Nephron progenitor cell (in vitro differentiated cells): ENCODE results near the gene ABCC5.

Experiments
- DNase-seq: peaks from one replicate; pipeline ENCODE4 v3.0.0; 2021
- H3K27ac Mint-ChIP-seq: 2 replicates; pipeline ENCODE4 v1.8.0; 2021; ENCODE audit warnings: mild to moderate bottlenecking, moderate library complexity, mixed read lengths
- H3K27me3 Mint-ChIP-seq: 2 replicates; pipeline ENCODE4 v1.8.0; 2021; ENCODE audit warnings: mild to moderate bottlenecking, low read depth, mixed read lengths; ENCODE audit not compliant: poor library complexity
- H3K36me3 Mint-ChIP-seq: 2 replicates; pipeline ENCODE4 v1.8.0; 2021; ENCODE audit warnings: low read depth, mixed read lengths
- H3K4me1 Mint-ChIP-seq: 2 replicates; pipeline ENCODE4 v1.8.0; 2021; ENCODE audit warnings: mixed read lengths
- H3K4me3 Mint-ChIP-seq: 2 replicates; pipeline ENCODE4 v1.8.0; 2021; ENCODE audit warnings: mild to moderate bottlenecking, moderate library complexity, mixed read lengths
- H3K9me3 Mint-ChIP-seq: 2 replicates; pipeline ENCODE4 v1.8.0; 2021; ENCODE audit warnings: mild to moderate bottlenecking, moderate library complexity, mixed read lengths
- CTCF ChIP-seq: fragments of 200-600 bp; sonication (generic); IDR thresholded peaks from 2 replicates; pipeline ENCODE4 v1.5.0; 2021; ENCODE audit warnings: antibody characterized with exemption

ABCC5 gene

DNA sequence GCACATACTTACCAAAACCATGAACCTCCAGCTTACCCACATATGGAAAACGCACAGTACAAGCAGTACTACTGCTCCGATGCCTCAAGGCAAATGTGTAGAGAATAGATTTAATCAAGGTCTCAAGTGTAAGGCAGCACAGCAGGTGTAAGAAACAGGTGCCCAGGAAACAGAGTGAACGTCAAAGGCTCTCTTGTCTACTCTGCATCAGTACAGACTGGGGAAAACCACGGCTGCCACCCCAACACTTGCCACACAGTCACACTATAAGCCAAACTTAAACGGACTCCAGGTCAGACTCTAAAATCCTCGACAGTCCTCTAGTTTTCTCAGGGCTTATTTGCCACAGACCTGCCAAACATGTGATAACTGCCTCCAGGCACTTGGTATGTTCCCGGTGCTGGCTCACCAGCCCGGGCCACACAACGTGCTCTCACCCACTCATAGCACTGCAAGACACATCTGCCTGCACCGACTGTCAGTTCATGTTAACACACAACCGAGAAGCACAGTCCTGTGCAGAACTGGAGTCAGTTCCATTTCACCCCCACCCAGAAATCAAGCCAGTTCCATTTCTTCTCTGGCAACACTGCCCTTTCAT lies 30.6 kb downstream of the ABCC5 start:
- no peak for TF ChIP-seq CTCF
- no peak for DNase-seq
- no peaks in the 10 kb centered on the region for H3K9me3 Mint-ChIP-seq
- H3K4me1 Mint-ChIP-seq, result peaks cover 34% of the 10 kb centered on the region
- H3K27me3 Mint-ChIP-seq, result no peaks in the 10 kb centered on the region
- H3K4me3 Mint-ChIP-seq, result no peak overlapping the region
- peaks cover 61% of the 10 kb centered on the region for H3K36me3 Mint-ChIP-seq
- H3K27ac Mint-ChIP-seq, result peak overlapping the region; percentile 21

DNA sequence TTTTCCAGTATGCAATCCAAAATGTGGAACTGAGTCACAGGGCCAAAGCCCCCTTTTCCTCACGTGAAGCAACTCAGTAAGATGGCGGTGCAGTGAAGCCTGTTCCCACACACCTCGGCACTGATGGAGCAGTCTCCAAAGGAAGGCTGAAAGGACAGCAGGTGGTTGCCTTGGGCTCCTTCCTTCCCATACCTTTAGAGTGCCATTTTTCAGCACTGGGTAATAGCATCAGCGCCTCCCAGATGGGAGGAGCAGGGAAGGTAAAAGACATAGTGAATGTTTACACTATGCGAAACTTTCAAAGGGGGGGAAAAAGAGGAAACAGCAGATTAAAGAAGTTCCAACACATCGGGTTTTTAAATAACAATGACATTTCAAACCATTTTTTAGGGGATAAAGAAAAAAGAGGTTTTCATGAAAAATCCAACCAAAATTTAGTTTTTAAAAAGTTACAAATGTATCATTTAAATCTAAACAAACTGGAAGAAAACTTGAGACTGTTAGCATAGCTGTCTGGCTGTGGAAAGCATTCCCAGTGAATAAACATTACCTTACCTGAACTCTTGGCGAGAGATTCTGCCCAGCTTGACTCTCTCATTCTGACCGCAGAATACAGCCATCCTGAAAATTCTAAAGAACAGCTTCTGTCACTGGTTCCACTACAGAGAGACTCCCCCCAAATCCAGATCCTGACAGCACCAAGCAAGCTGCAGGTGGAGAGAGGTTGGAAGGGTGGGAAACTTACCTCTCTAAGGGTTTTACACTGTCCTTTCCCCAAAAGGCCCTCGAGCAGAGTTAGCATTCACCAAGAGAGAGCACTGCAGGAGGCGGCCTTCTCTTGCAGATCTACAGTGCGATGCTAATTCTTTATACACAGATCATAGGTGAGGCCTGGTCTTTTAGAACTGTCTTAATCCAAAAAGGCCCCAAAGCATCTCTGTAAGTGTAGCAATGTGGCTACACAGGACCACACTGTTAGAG lies 32.6 kb downstream of the ABCC5 start:
- Mint-ChIP-seq H3K4me1 (peaks cover 52% of the 10 kb centered on the region), H3K4me3 (no peak overlapping the region), H3K27me3 (no peaks in the 10 kb centered on the region), H3K36me3 (peaks cover 60% of the 10 kb centered on the region), H3K9me3 (no peaks in the 10 kb centered on the region), H3K27ac (no peak overlapping the region)
- TF ChIP-seq CTCF, result no peak
- no peak for DNase-seq

DNA sequence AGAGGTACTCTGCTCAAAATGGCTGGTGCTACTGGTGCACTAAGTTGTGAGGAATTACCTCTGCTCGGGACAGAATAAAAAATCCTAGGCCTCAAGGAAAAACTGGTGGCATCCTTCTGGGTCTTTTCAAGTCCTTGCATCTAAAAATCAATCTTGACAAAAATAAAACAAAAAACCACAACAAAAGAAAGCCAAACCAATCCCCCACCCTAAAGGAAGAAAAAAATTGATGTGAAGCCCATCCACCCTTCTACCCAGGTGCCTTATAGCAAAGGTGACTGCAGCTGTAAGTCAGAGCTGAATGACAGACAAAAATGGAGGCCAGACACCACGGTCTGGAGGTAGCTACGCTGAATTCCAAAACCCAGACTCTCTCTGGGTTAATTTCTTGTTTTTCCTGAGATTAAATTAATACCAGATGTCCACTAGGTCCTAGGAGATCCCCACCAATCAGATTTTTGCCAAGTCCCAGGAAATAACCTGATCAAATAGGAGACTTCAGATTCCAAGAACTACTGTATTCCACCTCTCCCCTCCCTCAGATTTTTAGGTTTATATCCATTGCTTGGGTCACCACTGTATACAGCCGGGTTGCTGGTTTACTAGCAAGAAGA lies 33.5 kb downstream of the ABCC5 start:
- H3K4me3 Mint-ChIP-seq, result no peak overlapping the region

GRCh38 chr3:183981990-183982644 lies 35.6 kb downstream of the ABCC5 start:
- DNase-seq, result no peak

More for the DNA sequence above, 33.5 kb downstream of the ABCC5 start:
- DNase-seq, result no peak
- peaks cover 61% of the 10 kb centered on the region for H3K36me3 Mint-ChIP-seq
- no peaks in the 10 kb centered on the region for H3K9me3 Mint-ChIP-seq
- H3K27me3 Mint-ChIP-seq, result no peaks in the 10 kb centered on the region
- H3K27ac Mint-ChIP-seq, result no peak overlapping the region
- no peak for TF ChIP-seq CTCF
- H3K4me1 Mint-ChIP-seq, result peaks cover 54% of the 10 kb centered on the region

GRCh38 chr3:183980403-183980802 lies 37.3 kb downstream of the ABCC5 start:
- peak overlapping the region; percentile 55 for H3K27ac Mint-ChIP-seq
- no peak for DNase-seq
- H3K27me3 Mint-ChIP-seq, result no peaks in the 10 kb centered on the region
- no peak overlapping the region for H3K4me3 Mint-ChIP-seq
- peaks cover 60% of the 10 kb centered on the region for H3K4me1 Mint-ChIP-seq
- no peak for TF ChIP-seq CTCF
- H3K36me3 Mint-ChIP-seq, result peaks cover 74% of the 10 kb centered on the region
- H3K9me3 Mint-ChIP-seq, result peaks cover 11% of the 10 kb centered on the region

More at GRCh38 chr3:183981990-183982644, 35.6 kb downstream of the ABCC5 start:
- Mint-ChIP-seq H3K4me3 (no peak overlapping the region), H3K36me3 (peaks cover 60% of the 10 kb centered on the region), H3K4me1 (peaks cover 53% of the 10 kb centered on the region), H3K9me3 (peaks cover 5% of the 10 kb centered on the region), H3K27me3 (no peaks in the 10 kb centered on the region), H3K27ac (peak overlapping the region; percentile 31)
- no peak for TF ChIP-seq CTCF
